ENCODE results near the gene CARD10. TPM values are rescaled to one million over a fixed set of nuclear protein-coding genes. Genes with fewer than 3 reads are reported as not detected.

The CARD10 gene
- total and polyA plus RNA-seq, 2 of the 13 experiments (the other 11 are each of a cell fraction or from before 2014, with no cell fraction given): 35.2 to 55.8 TPM

- TF ChIP-seq ZNF44 (CRISPR knock-in tag; IDR thresholded peaks at IDR 0.05) (no peak), KLF9 (CRISPR knock-in tag; IDR thresholded peaks at IDR 0.05; ENCODE audit: low read depth) (no peak), ZNF329 (CRISPR knock-in tag; IDR thresholded peaks at IDR 0.05; ENCODE audit: low read depth) (no peak), SRSF1 (optimal IDR thresholded peaks at IDR 0.05; ENCODE audit: low read depth, low read length) (no peak), MIXL1 (CRISPR knock-in tag; IDR thresholded peaks at IDR 0.05) (no peak), ZNF841 (CRISPR knock-in tag; IDR thresholded peaks at IDR 0.05; ENCODE audit: borderline replicate concordance) (no peak), GATA4 (IDR thresholded peaks at IDR 0.05; ENCODE audit: borderline replicate concordance, low read depth) (no peak), TAF1 (CRISPR knock-in tag; IDR thresholded peaks at IDR 0.05) (peak; percentile 26; the same call in 1 of the 2 replicates), TFE3 (CRISPR knock-in tag; IDR thresholded peaks at IDR 0.05) (no peak), ZSCAN5A (CRISPR knock-in tag; IDR thresholded peaks at IDR 0.05; ENCODE audit: borderline replicate concordance) (no peak)
- TF ChIP-seq, protein P1, sequence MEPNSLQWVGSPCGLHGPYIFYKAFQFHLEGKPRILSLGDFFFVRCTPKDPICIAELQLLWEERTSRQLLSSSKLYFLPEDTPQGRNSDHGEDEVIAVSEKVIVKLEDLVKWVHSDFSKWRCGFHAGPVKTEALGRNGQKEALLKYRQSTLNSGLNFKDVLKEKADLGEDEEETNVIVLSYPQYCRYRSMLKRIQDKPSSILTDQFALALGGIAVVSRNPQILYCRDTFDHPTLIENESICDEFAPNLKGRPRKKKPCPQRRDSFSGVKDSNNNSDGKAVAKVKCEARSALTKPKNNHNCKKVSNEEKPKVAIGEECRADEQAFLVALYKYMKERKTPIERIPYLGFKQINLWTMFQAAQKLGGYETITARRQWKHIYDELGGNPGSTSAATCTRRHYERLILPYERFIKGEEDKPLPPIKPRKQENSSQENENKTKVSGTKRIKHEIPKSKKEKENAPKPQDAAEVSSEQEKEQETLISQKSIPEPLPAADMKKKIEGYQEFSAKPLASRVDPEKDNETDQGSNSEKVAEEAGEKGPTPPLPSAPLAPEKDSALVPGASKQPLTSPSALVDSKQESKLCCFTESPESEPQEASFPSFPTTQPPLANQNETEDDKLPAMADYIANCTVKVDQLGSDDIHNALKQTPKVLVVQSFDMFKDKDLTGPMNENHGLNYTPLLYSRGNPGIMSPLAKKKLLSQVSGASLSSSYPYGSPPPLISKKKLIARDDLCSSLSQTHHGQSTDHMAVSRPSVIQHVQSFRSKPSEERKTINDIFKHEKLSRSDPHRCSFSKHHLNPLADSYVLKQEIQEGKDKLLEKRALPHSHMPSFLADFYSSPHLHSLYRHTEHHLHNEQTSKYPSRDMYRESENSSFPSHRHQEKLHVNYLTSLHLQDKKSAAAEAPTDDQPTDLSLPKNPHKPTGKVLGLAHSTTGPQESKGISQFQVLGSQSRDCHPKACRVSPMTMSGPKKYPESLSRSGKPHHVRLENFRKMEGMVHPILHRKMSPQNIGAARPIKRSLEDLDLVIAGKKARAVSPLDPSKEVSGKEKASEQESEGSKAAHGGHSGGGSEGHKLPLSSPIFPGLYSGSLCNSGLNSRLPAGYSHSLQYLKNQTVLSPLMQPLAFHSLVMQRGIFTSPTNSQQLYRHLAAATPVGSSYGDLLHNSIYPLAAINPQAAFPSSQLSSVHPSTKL (CRISPR knock-in tag; IDR thresholded peaks at IDR 0.05): peak; percentile 68
- TF ChIP-seq, protein P2, sequence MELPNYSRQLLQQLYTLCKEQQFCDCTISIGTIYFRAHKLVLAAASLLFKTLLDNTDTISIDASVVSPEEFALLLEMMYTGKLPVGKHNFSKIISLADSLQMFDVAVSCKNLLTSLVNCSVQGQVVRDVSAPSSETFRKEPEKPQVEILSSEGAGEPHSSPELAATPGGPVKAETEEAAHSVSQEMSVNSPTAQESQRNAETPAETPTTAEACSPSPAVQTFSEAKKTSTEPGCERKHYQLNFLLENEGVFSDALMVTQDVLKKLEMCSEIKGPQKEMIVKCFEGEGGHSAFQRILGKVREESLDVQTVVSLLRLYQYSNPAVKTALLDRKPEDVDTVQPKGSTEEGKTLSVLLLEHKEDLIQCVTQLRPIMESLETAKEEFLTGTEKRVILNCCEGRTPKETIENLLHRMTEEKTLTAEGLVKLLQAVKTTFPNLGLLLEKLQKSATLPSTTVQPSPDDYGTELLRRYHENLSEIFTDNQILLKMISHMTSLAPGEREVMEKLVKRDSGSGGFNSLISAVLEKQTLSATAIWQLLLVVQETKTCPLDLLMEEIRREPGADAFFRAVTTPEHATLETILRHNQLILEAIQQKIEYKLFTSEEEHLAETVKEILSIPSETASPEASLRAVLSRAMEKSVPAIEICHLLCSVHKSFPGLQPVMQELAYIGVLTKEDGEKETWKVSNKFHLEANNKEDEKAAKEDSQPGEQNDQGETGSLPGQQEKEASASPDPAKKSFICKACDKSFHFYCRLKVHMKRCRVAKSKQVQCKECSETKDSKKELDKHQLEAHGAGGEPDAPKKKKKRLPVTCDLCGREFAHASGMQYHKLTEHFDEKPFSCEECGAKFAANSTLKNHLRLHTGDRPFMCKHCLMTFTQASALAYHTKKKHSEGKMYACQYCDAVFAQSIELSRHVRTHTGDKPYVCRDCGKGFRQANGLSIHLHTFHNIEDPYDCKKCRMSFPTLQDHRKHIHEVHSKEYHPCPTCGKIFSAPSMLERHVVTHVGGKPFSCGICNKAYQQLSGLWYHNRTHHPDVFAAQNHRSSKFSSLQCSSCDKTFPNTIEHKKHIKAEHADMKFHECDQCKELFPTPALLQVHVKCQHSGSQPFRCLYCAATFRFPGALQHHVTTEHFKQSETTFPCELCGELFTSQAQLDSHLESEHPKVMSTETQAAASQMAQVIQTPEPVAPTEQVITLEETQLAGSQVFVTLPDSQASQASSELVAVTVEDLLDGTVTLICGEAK (IDR thresholded peaks at IDR 0.05): no peak
- TF ChIP-seq, protein P2 (CRISPR knock-in tag; IDR thresholded peaks at IDR 0.05): no peak
These were observed 44.2 kb upstream of the CARD10 start (continued) for GRCh38 chr22:37563153-37564081.

All from HepG2 (cell line).